ENCODE measurements around the gene MBP. TPM values are rescaled to one million over a fixed set of nuclear protein-coding genes. Genes with fewer than 3 reads are reported as not detected.

The MBP gene
- polyA plus RNA-seq, 1 donor from 2014 or later = 89.4 TPM

- H3K4me1 Mint-ChIP-seq = peaks cover 6 to 16% (median 11%) of the 10 kb centered on the region in 3 donors
Observed at GRCh38 chr18:77161383-77161782, 28.8 kb upstream of the MBP start.

GRCh38 chr18:77160515-77160914 lies 27.9 kb upstream of the MBP start:
- Mint-ChIP-seq H3K4me1 (peaks cover 6 to 16% (median 11%) of the 10 kb centered on the region in 3 donors), H3K27me3 (peaks cover 17% of the 10 kb centered on the region), H3K9me3 (no peaks in the 10 kb centered on the region), H3K27ac (no peak overlapping the region), H3K36me3 (no peaks in the 10 kb centered on the region), H3K4me3 (peak overlapping the region in 1 of 4 donors; percentile 19)

More at GRCh38 chr18:77161383-77161782, 28.8 kb upstream of the MBP start:
- no peaks in the 10 kb centered on the region for H3K36me3 Mint-ChIP-seq
- H3K27me3 Mint-ChIP-seq = peaks cover 17% of the 10 kb centered on the region
- no peak overlapping the region for H3K4me3 Mint-ChIP-seq
- H3K9me3 Mint-ChIP-seq = no peaks in the 10 kb centered on the region
- H3K27ac Mint-ChIP-seq = no peak overlapping the region

GRCh38 chr18:77157312-77157711 lies 24.7 kb upstream of the MBP start:
- Mint-ChIP-seq H3K27me3 (peaks cover 11% of the 10 kb centered on the region), H3K36me3 (no peaks in the 10 kb centered on the region), H3K4me3 (no peak overlapping the region), H3K9me3 (no peaks in the 10 kb centered on the region), H3K4me1 (peaks cover 6 to 16% (median 11%) of the 10 kb centered on the region in 3 donors), H3K27ac (no peak overlapping the region)

GRCh38 chr18:77155031-77155430 lies 22.4 kb upstream of the MBP start:
- H3K27me3 Mint-ChIP-seq = peaks cover 6% of the 10 kb centered on the region
- H3K4me1 Mint-ChIP-seq = peaks cover 11 to 25% (median 15%) of the 10 kb centered on the region in 3 donors
- no peak overlapping the region for H3K27ac Mint-ChIP-seq
- no peak overlapping the region for H3K4me3 Mint-ChIP-seq
- no peaks in the 10 kb centered on the region for H3K9me3 Mint-ChIP-seq
- no peaks in the 10 kb centered on the region for H3K36me3 Mint-ChIP-seq

- H3K4me1 Mint-ChIP-seq = peaks cover 11 to 32% (median 14%) of the 10 kb centered on the region in 3 donors
- H3K9me3 Mint-ChIP-seq = no peaks in the 10 kb centered on the region
- H3K4me3 Mint-ChIP-seq = no peak overlapping the region
- no peaks in the 10 kb centered on the region for H3K36me3 Mint-ChIP-seq
- H3K27ac Mint-ChIP-seq = no peak overlapping the region
- peaks cover 5% of the 10 kb centered on the region for H3K27me3 Mint-ChIP-seq
Observed at GRCh38 chr18:77153404-77153803, 20.8 kb upstream of the MBP start.

- H3K4me3 Mint-ChIP-seq = peak overlapping the region; percentile 47 to 90 (median 76)
- H3K27ac Mint-ChIP-seq = peak overlapping the region; percentile 83 to 93 (median 84)
- H3K27me3 Mint-ChIP-seq = peaks cover 5% of the 10 kb centered on the region
- no peaks in the 10 kb centered on the region for H3K36me3 Mint-ChIP-seq
- peaks cover 21 to 31% (median 21%) of the 10 kb centered on the region in 3 donors for H3K4me1 Mint-ChIP-seq
- no peaks in the 10 kb centered on the region for H3K9me3 Mint-ChIP-seq
Observed at GRCh38 chr18:77151772-77152520, 19.4 kb upstream of the MBP start.

GRCh38 chr18:77151033-77151771 lies 18.6 kb upstream of the MBP start:
- Mint-ChIP-seq H3K4me3 (peak overlapping the region; percentile 47 to 90 (median 76)), H3K36me3 (no peaks in the 10 kb centered on the region), H3K27ac (peak overlapping the region; percentile 83 to 93 (median 93))

GRCh38 chr18:77150588-77150987 lies 18.0 kb upstream of the MBP start:
- Mint-ChIP-seq H3K36me3 (no peaks in the 10 kb centered on the region), H3K27me3 (peaks cover 1% of the 10 kb centered on the region), H3K4me1 (peaks cover 21 to 31% (median 23%) of the 10 kb centered on the region in 3 donors), H3K9me3 (no peaks in the 10 kb centered on the region), H3K27ac (peak overlapping the region in 1 of 3 donors; percentile 83), H3K4me3 (no peak overlapping the region)

More at GRCh38 chr18:77151033-77151771, 18.6 kb upstream of the MBP start:
- Mint-ChIP-seq H3K27me3 (peaks cover 5% of the 10 kb centered on the region), H3K4me1 (peaks cover 21 to 31% (median 23%) of the 10 kb centered on the region in 3 donors), H3K9me3 (no peaks in the 10 kb centered on the region)

- peak overlapping the region in 1 of 3 donors; percentile 32 for H3K27ac Mint-ChIP-seq
- peaks cover 21 to 31% (median 23%) of the 10 kb centered on the region in 3 donors for H3K4me1 Mint-ChIP-seq
- peak overlapping the region in 1 of 4 donors; percentile 33 for H3K4me3 Mint-ChIP-seq
- H3K27me3 Mint-ChIP-seq = peaks cover 1% of the 10 kb centered on the region
- H3K9me3 Mint-ChIP-seq = peaks cover 0 to 6% (median 5%) of the 10 kb centered on the region in 3 donors
- no peaks in the 10 kb centered on the region for H3K36me3 Mint-ChIP-seq
Observed at GRCh38 chr18:77148289-77148688, 15.7 kb upstream of the MBP start.

- H3K27me3 Mint-ChIP-seq = peaks cover 1% of the 10 kb centered on the region
- peaks cover 21 to 31% (median 23%) of the 10 kb centered on the region in 3 donors for H3K4me1 Mint-ChIP-seq
- peak overlapping the region in 3 of 4 donors; percentile 27 to 85 (median 51) for H3K4me3 Mint-ChIP-seq
- no peaks in the 10 kb centered on the region for H3K36me3 Mint-ChIP-seq
- peaks cover 1 to 12% (median 11%) of the 10 kb centered on the region in 3 donors for H3K9me3 Mint-ChIP-seq
- H3K27ac Mint-ChIP-seq = peak overlapping the region; percentile 12 to 84 (median 80)
Observed at GRCh38 chr18:77147418-77147852, 14.9 kb upstream of the MBP start.

- no peaks in the 10 kb centered on the region for H3K27me3 Mint-ChIP-seq
- H3K4me3 Mint-ChIP-seq = no peak overlapping the region
- peaks cover 14 to 23% (median 16%) of the 10 kb centered on the region in 3 donors for H3K4me1 Mint-ChIP-seq
- H3K9me3 Mint-ChIP-seq = peaks cover 1 to 17% (median 11%) of the 10 kb centered on the region in 3 donors
- H3K27ac Mint-ChIP-seq = peak overlapping the region; percentile 2 to 52 (median 37)
- H3K36me3 Mint-ChIP-seq = no peaks in the 10 kb centered on the region
Observed at GRCh38 chr18:77146249-77147080, 13.9 kb upstream of the MBP start.

GRCh38 chr18:77145364-77145901 lies 12.8 kb upstream of the MBP start:
- Mint-ChIP-seq H3K27me3 (no peaks in the 10 kb centered on the region), H3K9me3 (peaks cover 1 to 17% (median 11%) of the 10 kb centered on the region in 3 donors), H3K4me3 (no peak overlapping the region), H3K4me1 (peaks cover 14 to 16% (median 15%) of the 10 kb centered on the region in 3 donors), H3K27ac (peak overlapping the region in 1 of 3 donors; percentile 5), H3K36me3 (no peaks in the 10 kb centered on the region)

- no peak overlapping the region for H3K4me3 Mint-ChIP-seq
- no peaks in the 10 kb centered on the region for H3K27me3 Mint-ChIP-seq
- H3K4me1 Mint-ChIP-seq = peaks cover 15 to 24% (median 20%) of the 10 kb centered on the region in 3 donors
- no peak overlapping the region for H3K27ac Mint-ChIP-seq
- H3K36me3 Mint-ChIP-seq = no peaks in the 10 kb centered on the region
- peaks cover 1 to 17% (median 11%) of the 10 kb centered on the region in 3 donors for H3K9me3 Mint-ChIP-seq
Observed at GRCh38 chr18:77144451-77145118, 12.0 kb upstream of the MBP start.

GRCh38 chr18:77144046-77144445 lies 11.5 kb upstream of the MBP start:
- H3K27ac Mint-ChIP-seq = no peak overlapping the region
- H3K27me3 Mint-ChIP-seq = no peaks in the 10 kb centered on the region
- H3K9me3 Mint-ChIP-seq = peaks cover 1 to 17% (median 11%) of the 10 kb centered on the region in 3 donors
- H3K4me1 Mint-ChIP-seq = peaks cover 12 to 26% (median 20%) of the 10 kb centered on the region in 3 donors
- H3K36me3 Mint-ChIP-seq = no peaks in the 10 kb centered on the region
- H3K4me3 Mint-ChIP-seq = no peak overlapping the region
